H1 (cell line): ENCODE data around the gene NEDD4. TPM values are rescaled to one million over a fixed set of nuclear protein-coding genes. Genes with fewer than 3 reads are reported as not detected.

Experiments used
- CTCF ChIA-PET: fragments of 300-600 bp; sonication (Branson Sonifier 250); formaldehyde crosslinking; loops from one replicate; lab custom pipeline; 2021; ENCODE audit not compliant: partially characterized antibody; lab: Charles Lee
- POLR2A ChIA-PET: fragments of 300-600 bp; sonication (Branson Sonifier 250); formaldehyde crosslinking; loops from one replicate; lab custom pipeline; 2021; ENCODE audit warnings: inconsistent platforms; ENCODE audit not compliant: partially characterized antibody; lab: Charles Lee
- DNase-seq, 2 experiments: peaks; one replicate each; pipeline versions ENCODE4 v3.0.0 to v3.0.0-alpha.2; 2010 to 2022; ENCODE audit warnings: low spot score in 2 of 2, low read depth in 1 of 2, mixed read lengths in 1 of 2
- FAIRE-seq: peaks from 2 replicates; lab custom pipeline; 2011; peaks lifted over from hg19 to GRCh38; lab: Jason Lieb, UNC
- H2AFZ ChIP-seq: 2 replicates; pipeline ENCODE4 v1.8.1; 2012; ENCODE audit warnings: low read length, inconsistent platforms
- H2AK5ac ChIP-seq: 2 replicates; pipeline ENCODE4 v1.6.1; 2013; ENCODE audit warnings: low read depth, low read length
- H2BK120ac ChIP-seq: replicated peaks from 2 replicates; pipeline ENCODE3; 2013; ENCODE audit warnings: low read depth, low read length, inconsistent platforms
- H2BK12ac ChIP-seq: 2 replicates; pipeline ENCODE4 v1.6.1; 2013; ENCODE audit warnings: low read depth, low read length
- H2BK15ac ChIP-seq: 2 replicates; pipeline ENCODE4 v1.6.1; 2013; ENCODE audit warnings: low read length
- H2BK20ac ChIP-seq: 2 replicates; pipeline ENCODE4 v1.6.1; 2013; ENCODE audit warnings: low read length
- H2BK5ac ChIP-seq: 2 replicates; pipeline ENCODE4 v1.6.1; 2013; ENCODE audit warnings: low read depth, low read length
- H3K14ac ChIP-seq: 2 replicates; pipeline ENCODE4 v1.6.1; 2013; ENCODE audit warnings: inconsistent platforms; ENCODE audit not compliant: insufficient read length
- H3K18ac ChIP-seq: 2 replicates; pipeline ENCODE4 v1.6.1; 2013; ENCODE audit warnings: low read length; ENCODE audit errors: extremely low read depth
- H3K23ac ChIP-seq: 2 replicates; pipeline ENCODE4 v1.6.1; 2013; ENCODE audit warnings: inconsistent platforms; ENCODE audit not compliant: insufficient read length
- H3K23me2 ChIP-seq: 2 replicates; pipeline ENCODE4 v1.6.1; 2013; ENCODE audit warnings: low read depth, low read length
- H3K27ac ChIP-seq: 2 replicates; pipeline ENCODE4 v1.6.1; 2011; ENCODE audit warnings: low read depth, low read length, inconsistent platforms
- H3K27me3 ChIP-seq, 4 experiments: replicated peaks in 1 of 4; 1 replicate in 1 of 4; 2 replicates in 3 of 4; pipeline versions ENCODE4 v1.6.1 to v1.8.1; 2011 to 2013; ENCODE audit warnings: low read length in 3 of 4, mild to moderate bottlenecking in 3 of 4, inconsistent platforms in 2 of 4, mixed read lengths in 2 of 4, moderate library complexity in 1 of 4; ENCODE audit not compliant: control insufficient read depth in 3 of 4, insufficient read depth in 3 of 4; ENCODE audit errors: extremely low read depth in 1 of 4
- H3K36me3 ChIP-seq, 4 experiments: 2 replicates each; pipeline versions ENCODE4 v1.6.1 to v1.8.1; 2011 to 2013; ENCODE audit warnings: mild to moderate bottlenecking in 4 of 4, low read length in 3 of 4, moderate library complexity in 2 of 4, control low read depth in 1 of 4, inconsistent platforms in 1 of 4; ENCODE audit not compliant: insufficient read depth in 4 of 4, control insufficient read depth in 2 of 4
- H3K4ac ChIP-seq: replicated peaks from 2 replicates; pipeline ENCODE3; 2013; ENCODE audit warnings: low read length, low read depth, mixed read lengths, inconsistent platforms; ENCODE audit not compliant: insufficient read length
- H3K4me1 ChIP-seq, 4 experiments: replicated peaks in 1 of 4; 1 replicate in 1 of 4; 2 replicates in 3 of 4; pipeline versions ENCODE4 v1.6.1 to v1.8.1; 2011 to 2013; ENCODE audit warnings: low read length in 3 of 4, inconsistent platforms in 2 of 4, mixed read lengths in 1 of 4; ENCODE audit not compliant: insufficient read depth in 4 of 4, control insufficient read depth in 3 of 4
- H3K4me2 ChIP-seq, 2 experiments: 2 replicates each; pipeline versions ENCODE4 v1.6.1 to v1.8.1; 2011 to 2013; ENCODE audit warnings: low read depth in 2 of 2, low read length in 2 of 2, control low read depth in 1 of 2, inconsistent platforms in 1 of 2, mild to moderate bottlenecking in 1 of 2; ENCODE audit not compliant: insufficient read depth in 1 of 2
- H3K4me3 ChIP-seq, 4 experiments: fragments of 200-600, 300-600 bp in 1 of 4; sonication (generic), shearing (Covaris generic), sonication (Bioruptor Twin) in 1 of 4; 2 replicates each; pipeline versions ENCODE4 v1.5.1 to v1.8.1; 2011 to 2016; ENCODE audit warnings: low read length in 4 of 4, low read depth in 3 of 4, control low read depth in 2 of 4, inconsistent platforms in 2 of 4, mild to moderate bottlenecking in 2 of 4, mixed read lengths in 1 of 4, moderate library complexity in 1 of 4; ENCODE audit not compliant: insufficient read depth in 2 of 4; ENCODE audit errors: extremely low read depth in 1 of 4
- H3K56ac ChIP-seq: replicated peaks from 2 replicates; pipeline ENCODE3; 2013; ENCODE audit warnings: low read depth, mild to moderate bottlenecking, mixed read lengths, low read length, inconsistent platforms; ENCODE audit not compliant: insufficient read length
- H3K79me1 ChIP-seq: 2 replicates; pipeline ENCODE4 v1.6.1; 2013; ENCODE audit warnings: low read depth, low read length, control low read depth
- H3K79me2 ChIP-seq, 2 experiments: 2 replicates each; pipeline versions ENCODE4 v1.6.1 to v1.8.1; 2012 to 2013; ENCODE audit warnings: low read length in 2 of 2, mild to moderate bottlenecking in 2 of 2, inconsistent platforms in 1 of 2; ENCODE audit not compliant: insufficient read depth in 2 of 2, control insufficient read depth in 1 of 2
- H3K9ac ChIP-seq, 4 experiments: replicated peaks in 1 of 4; 1 replicate in 1 of 4; 2 replicates in 3 of 4; pipeline versions ENCODE4 v1.6.1 to v1.8.1; 2011 to 2013; ENCODE audit warnings: low read depth in 3 of 4, low read length in 3 of 4, control low read depth in 2 of 4, mild to moderate bottlenecking in 2 of 4, moderate library complexity in 2 of 4, inconsistent platforms in 1 of 4; ENCODE audit errors: extremely low read depth in 1 of 4
- H3K9me3 ChIP-seq, 2 experiments: 2 replicates each; pipeline versions ENCODE4 v1.6.1 to v1.8.1; 2012 to 2013; ENCODE audit warnings: mild to moderate bottlenecking in 2 of 2, moderate library complexity in 2 of 2, control low read depth in 1 of 2, inconsistent platforms in 1 of 2, low read depth in 1 of 2, low read length in 1 of 2, mixed read lengths in 1 of 2; ENCODE audit not compliant: insufficient read depth in 2 of 2
- H4K20me1 ChIP-seq, 2 experiments: replicated peaks in 1 of 2; 2 replicates each; pipeline versions ENCODE3 to v1.8.1; 2011 to 2013; ENCODE audit warnings: inconsistent platforms in 2 of 2, low read length in 2 of 2, mild to moderate bottlenecking in 1 of 2; ENCODE audit not compliant: insufficient read depth in 2 of 2, control insufficient read depth in 1 of 2
- H4K5ac ChIP-seq: 2 replicates; pipeline ENCODE4 v1.6.1; 2013; ENCODE audit warnings: low read length, low read depth, mixed read lengths, inconsistent platforms; ENCODE audit not compliant: insufficient read length
- H4K8ac ChIP-seq: 2 replicates; pipeline ENCODE4 v1.8.0; 2013; ENCODE audit warnings: mild to moderate bottlenecking, moderate library complexity, low read length, inconsistent platforms; ENCODE audit not compliant: insufficient read depth; ENCODE audit errors: extremely low read depth
- H4K91ac ChIP-seq: replicated peaks from 2 replicates; pipeline ENCODE3; 2013; ENCODE audit warnings: low read length, mixed read lengths, inconsistent platforms; ENCODE audit not compliant: insufficient read length
- WGBS, 2 experiments: shearing (Covaris generic) in 1 of 2; methylation state at CpG; one replicate each; pipeline versions ENCODE4 v1.1.6 to v1.1.7; 2013 to 2015; ENCODE audit warnings: low lambda C conversion rate in 2 of 2, mixed read lengths in 2 of 2, inconsistent platforms in 1 of 2, low coverage in 1 of 2, missing lambda C conversion rate in 1 of 2; ENCODE audit not compliant: insufficient replicate concordance in 2 of 2, insufficient coverage in 1 of 2, insufficient read length in 1 of 2; ENCODE audit errors: extremely low coverage in 1 of 2, missing lambda C conversion rate in 1 of 2; 5-methylcytosine and 5-hydroxymethylcytosine counted together
- polyA plus RNA-seq, 7 experiments: library from polyadenylated mRNA; depleted of rRNA in 3 of 7; stranded (reverse) in 5 of 7; unstranded in 2 of 7; fragments of >200 nt in 5 of 7; fragments of 200-250 nt in 2 of 7; gene quantifications; 1 replicate in 5 of 7; 2 replicates in 1 of 7; 4 replicates in 1 of 7; pipeline versions ENCODE4 v1.2.1 to v1.2.3, GENCODE V29; 2011 to 2013; ENCODE audit warnings: missing spikeins in 2 of 7, mixed read lengths in 2 of 7
- total RNA-seq: library from RNA; stranded (reverse); fragmentation: NEBNext Ultra II Directional; extraction: Animal tissue kit (Norgen Biotek cat#: 25700); gene quantifications from 2 replicates; pipeline ENCODE4 v1.2.1, GENCODE V29; 2021

Gene NEDD4
- total and polyA plus RNA-seq, 2 of the 8 experiments (the other 6 are each of a cell fraction or from before 2014, with no cell fraction given): 0.95 to 3.9 TPM

GRCh38 chr15:55856506-55857164, 136.8 kb downstream of the NEDD4 start:
- H4K5ac ChIP-seq: no peak overlapping the region
- H2AK5ac ChIP-seq: no peak overlapping the region
- H2AFZ ChIP-seq: no peak overlapping the region
- H3K14ac ChIP-seq: no peak overlapping the region
- no peaks in the 10 kb centered on the region for H3K9me3 ChIP-seq
- H3K23me2 ChIP-seq: no peaks in the 10 kb centered on the region
- no peak overlapping the region for H3K23ac ChIP-seq
- CTCF ChIA-PET: no interaction called here
- 89% methylated on average over 4 of the region's 4 CpGs; no CpG with 5 or more reads in 1 of the 2 experiments for WGBS, 2 experiments
- no peak overlapping the region for H2BK5ac ChIP-seq
- no peaks in the 10 kb centered on the region for H4K20me1 ChIP-seq
- no peak overlapping the region for H3K4me2 ChIP-seq
- H3K79me2 ChIP-seq: no peaks in the 10 kb centered on the region
- no peak overlapping the region for H2BK15ac ChIP-seq
- H3K56ac ChIP-seq: no peak overlapping the region
- H3K4me3 ChIP-seq: no peak overlapping the region
- H2BK120ac ChIP-seq: no peak overlapping the region
- H3K4ac ChIP-seq: no peak overlapping the region
- H3K4me1 ChIP-seq: no peaks in the 10 kb centered on the region
- no peak overlapping the region for H3K18ac ChIP-seq
- DNase-seq: no peak
- H3K9ac ChIP-seq: no peak overlapping the region
- no peaks in the 10 kb centered on the region for H3K36me3 ChIP-seq
- H3K79me1 ChIP-seq: no peaks in the 10 kb centered on the region
- POLR2A ChIA-PET: no interaction called here
- no peak overlapping the region for H2BK20ac ChIP-seq
- H4K91ac ChIP-seq: no peak overlapping the region
- H4K8ac ChIP-seq: no peak overlapping the region
- FAIRE-seq: no peak
- no peak overlapping the region for H2BK12ac ChIP-seq
- no peaks in the 10 kb centered on the region for H3K27me3 ChIP-seq
- no peak overlapping the region for H3K27ac ChIP-seq
